ENCODE measurements around the gene PRR20G.

PRR20G gene

DNA sequence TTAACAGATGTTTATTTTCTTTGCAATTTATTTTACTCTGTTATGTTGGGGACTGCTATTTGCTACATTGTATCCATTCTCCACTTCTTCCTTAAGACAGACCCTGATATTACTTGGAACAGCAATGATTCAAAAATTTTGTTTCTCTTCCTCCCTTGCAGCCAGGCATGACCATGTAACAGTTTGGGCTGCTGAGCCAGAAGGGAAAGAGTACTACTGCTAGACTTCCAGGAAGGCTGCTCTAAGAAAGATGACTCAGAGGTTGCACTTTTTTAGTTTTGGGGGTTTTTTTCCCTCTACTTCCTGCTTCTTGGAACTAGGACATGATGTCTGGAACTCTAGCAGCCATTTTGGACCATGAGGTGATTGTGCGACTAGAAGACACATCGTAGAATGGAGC, 10.3 kb downstream of the PRR20G start:
- Histone ChIP-seq H3K36me3 (ENCODE audit: control insufficient read depth, insufficient read depth, low read length) (no peaks in the 10 kb centered on the region), H3K4me1 (ENCODE audit: control insufficient read depth, insufficient read depth, low read length) (no peaks in the 10 kb centered on the region), H3K9ac (ENCODE audit: low read length) (no peak overlapping the region), H3K27me3 (ENCODE audit: control insufficient read depth, insufficient read depth, low read length) (no peaks in the 10 kb centered on the region; the same call in 1 of the 2 replicates), H3K9me3 (ENCODE audit: control insufficient read depth, insufficient read depth, low read depth, low read length) (peaks cover 40% of the 10 kb centered on the region), H3K4me3 (ENCODE audit: low read depth, low read length) (no peak overlapping the region), H3K27ac (ENCODE audit: low read depth, low read length) (no peak overlapping the region)

DNA sequence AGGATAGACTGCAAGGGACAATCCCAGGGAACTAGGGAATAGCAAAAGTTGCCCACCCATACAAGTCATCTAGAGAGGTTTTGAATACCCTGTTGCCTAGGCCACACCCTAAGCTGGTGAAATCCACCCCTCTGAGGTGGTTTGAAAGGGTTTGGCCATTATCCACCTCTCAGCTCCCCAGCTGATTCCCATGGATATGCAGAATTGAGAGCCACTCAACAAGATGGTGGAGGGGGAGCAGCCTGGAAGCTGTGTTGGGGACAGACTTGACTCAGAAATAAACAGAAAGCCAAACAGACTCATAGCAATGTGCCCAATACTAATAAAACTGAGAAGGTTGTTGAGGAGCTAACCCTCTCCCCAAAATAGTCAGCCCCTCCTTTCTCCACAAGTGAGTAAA, 10.9 kb downstream of the PRR20G start:
- H3K27ac ChIP-seq (ENCODE audit: low read depth, low read length), result no peak overlapping the region
- H3K36me3 ChIP-seq (ENCODE audit: control insufficient read depth, insufficient read depth, low read length), result no peaks in the 10 kb centered on the region
- H3K4me1 ChIP-seq (ENCODE audit: control insufficient read depth, insufficient read depth, low read length), result no peaks in the 10 kb centered on the region
- no peak overlapping the region for H3K9ac ChIP-seq (ENCODE audit: low read length)
- H3K4me3 ChIP-seq (ENCODE audit: low read depth, low read length), result no peak overlapping the region
- peaks cover 38% of the 10 kb centered on the region for H3K9me3 ChIP-seq (ENCODE audit: control insufficient read depth, insufficient read depth, low read depth, low read length)
- H3K27me3 ChIP-seq (ENCODE audit: control insufficient read depth, insufficient read depth, low read length), result no peaks in the 10 kb centered on the region; the same call in 1 of the 2 replicates

DNA sequence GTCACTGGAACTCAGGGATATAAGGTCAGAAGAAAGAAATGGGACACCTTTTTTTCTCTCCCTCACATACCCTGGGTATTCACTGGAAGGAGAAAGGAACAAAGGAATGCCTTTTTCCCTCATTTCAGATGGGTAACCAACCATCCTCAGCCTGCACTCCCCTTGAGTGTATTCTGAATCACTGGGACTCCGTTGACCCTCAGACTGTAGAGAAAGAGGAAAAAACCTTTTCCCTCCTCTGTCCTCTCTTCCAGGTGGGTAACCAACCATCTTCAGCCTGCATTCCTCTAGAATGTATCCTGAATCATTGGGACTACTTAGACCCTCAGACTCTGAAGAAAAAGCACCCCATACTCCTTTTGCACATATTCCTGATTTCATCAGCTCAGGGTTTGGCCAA, 11.4 kb downstream of the PRR20G start:
- Histone ChIP-seq H3K36me3 (ENCODE audit: control insufficient read depth, insufficient read depth, low read length) (no peaks in the 10 kb centered on the region), H3K9me3 (ENCODE audit: control insufficient read depth, insufficient read depth, low read depth, low read length) (peaks cover 38% of the 10 kb centered on the region), H3K27me3 (ENCODE audit: control insufficient read depth, insufficient read depth, low read length) (no peaks in the 10 kb centered on the region; the same call in 1 of the 2 replicates), H3K4me3 (ENCODE audit: low read depth, low read length) (no peak overlapping the region), H3K9ac (ENCODE audit: low read length) (no peak overlapping the region), H3K4me1 (ENCODE audit: control insufficient read depth, insufficient read depth, low read length) (no peaks in the 10 kb centered on the region), H3K27ac (ENCODE audit: low read depth, low read length) (no peak overlapping the region)

DNA sequence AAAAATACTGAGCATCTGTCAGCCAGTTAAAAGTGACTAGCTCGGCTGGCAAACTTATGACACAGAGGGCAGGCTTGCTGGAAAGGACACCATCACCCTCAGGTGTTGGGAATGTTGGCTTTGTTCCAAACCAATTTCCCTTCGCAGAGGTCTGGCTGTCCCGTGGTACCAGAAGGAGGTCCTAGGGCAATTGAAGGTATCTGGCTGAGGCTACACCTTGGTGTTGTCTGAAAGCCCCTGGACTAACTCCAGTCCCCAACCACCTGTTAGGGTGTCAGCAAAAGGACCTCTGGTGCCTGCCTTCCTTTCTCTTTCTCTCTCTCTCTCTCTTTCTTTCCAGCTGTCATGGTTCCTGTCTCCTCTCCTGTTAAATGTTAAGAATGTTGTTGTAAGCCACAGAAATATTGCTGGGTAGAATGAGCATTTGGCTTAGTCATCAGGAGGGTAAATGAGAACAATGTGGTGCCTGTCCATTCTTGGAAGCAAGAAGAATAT, 12.5 kb downstream of the PRR20G start:
- Histone ChIP-seq H3K27me3 (ENCODE audit: control insufficient read depth, insufficient read depth, low read length) (no peaks in the 10 kb centered on the region; the same call in 1 of the 2 replicates), H3K4me1 (ENCODE audit: control insufficient read depth, insufficient read depth, low read length) (no peaks in the 10 kb centered on the region), H3K4me3 (ENCODE audit: low read depth, low read length) (no peak overlapping the region), H3K9ac (ENCODE audit: low read length) (no peak overlapping the region), H3K36me3 (ENCODE audit: control insufficient read depth, insufficient read depth, low read length) (no peaks in the 10 kb centered on the region), H3K9me3 (ENCODE audit: control insufficient read depth, insufficient read depth, low read depth, low read length) (peaks cover 39% of the 10 kb centered on the region), H3K27ac (ENCODE audit: low read depth, low read length) (no peak overlapping the region)

DNA sequence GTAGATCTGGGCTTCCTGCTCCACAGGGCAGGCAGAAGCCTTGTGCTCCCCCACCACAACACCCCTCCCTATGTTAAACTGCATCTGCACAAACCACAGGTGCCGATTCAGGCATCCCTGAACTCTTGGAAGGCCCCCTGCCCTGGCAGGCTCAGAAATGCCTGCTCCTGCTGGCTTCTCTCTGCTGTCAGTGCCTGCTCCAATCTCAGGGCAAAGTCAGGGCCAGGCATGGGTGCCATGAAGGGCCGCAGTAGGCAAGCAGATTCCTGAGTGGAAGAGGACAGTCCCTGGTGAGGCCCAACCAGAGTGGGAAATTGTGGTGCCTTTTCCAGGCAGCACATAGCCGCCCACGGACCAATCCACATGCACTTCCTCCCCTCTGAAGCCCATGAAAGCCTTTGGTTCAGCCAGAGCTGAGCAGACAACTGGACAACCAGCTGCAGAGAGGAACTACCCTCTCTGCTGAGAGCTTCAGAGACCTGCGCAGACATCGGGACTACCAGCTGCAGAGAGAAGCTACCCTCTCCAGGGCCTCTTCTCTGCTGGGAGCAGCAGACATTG, 13.6 kb downstream of the PRR20G start:
- H3K27me3 ChIP-seq (ENCODE audit: control insufficient read depth, insufficient read depth, low read length), result no peaks in the 10 kb centered on the region; the same call in 1 of the 2 replicates
- H3K4me1 ChIP-seq (ENCODE audit: control insufficient read depth, insufficient read depth, low read length), result no peaks in the 10 kb centered on the region
- no peak overlapping the region for H3K4me3 ChIP-seq (ENCODE audit: low read depth, low read length)
- no peaks in the 10 kb centered on the region for H3K36me3 ChIP-seq (ENCODE audit: control insufficient read depth, insufficient read depth, low read length)
- H3K27ac ChIP-seq (ENCODE audit: low read depth, low read length), result no peak overlapping the region
- peaks cover 48% of the 10 kb centered on the region for H3K9me3 ChIP-seq (ENCODE audit: control insufficient read depth, insufficient read depth, low read depth, low read length)
- no peak overlapping the region for H3K9ac ChIP-seq (ENCODE audit: low read length)

DNA sequence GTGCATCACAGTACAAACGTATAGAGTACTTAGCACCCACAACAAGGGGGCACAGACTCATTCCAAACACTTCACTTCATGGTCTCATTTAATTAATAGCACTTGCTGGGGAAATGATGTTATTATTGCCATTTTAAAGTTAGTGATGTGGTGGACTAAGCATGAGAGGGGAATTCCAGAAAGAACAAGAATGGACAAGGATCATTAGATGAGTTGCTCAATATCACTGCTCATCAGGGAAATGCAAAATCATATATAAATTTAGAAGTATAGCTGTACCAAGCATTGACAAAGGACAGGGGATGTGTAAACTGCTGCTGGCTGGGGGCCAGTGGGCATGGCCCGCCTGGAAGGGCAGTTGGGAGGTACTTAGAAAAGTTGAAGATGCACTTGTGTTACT, 14.6 kb downstream of the PRR20G start:
- Histone ChIP-seq H3K27me3 (ENCODE audit: control insufficient read depth, insufficient read depth, low read length) (no peaks in the 10 kb centered on the region; the same call in 1 of the 2 replicates), H3K4me1 (ENCODE audit: control insufficient read depth, insufficient read depth, low read length) (no peaks in the 10 kb centered on the region), H3K36me3 (ENCODE audit: control insufficient read depth, insufficient read depth, low read length) (no peaks in the 10 kb centered on the region), H3K27ac (ENCODE audit: low read depth, low read length) (no peak overlapping the region), H3K9me3 (ENCODE audit: control insufficient read depth, insufficient read depth, low read depth, low read length) (peaks cover 58% of the 10 kb centered on the region), H3K4me3 (ENCODE audit: low read depth, low read length) (no peak overlapping the region), H3K9ac (ENCODE audit: low read length) (no peak overlapping the region)

DNA sequence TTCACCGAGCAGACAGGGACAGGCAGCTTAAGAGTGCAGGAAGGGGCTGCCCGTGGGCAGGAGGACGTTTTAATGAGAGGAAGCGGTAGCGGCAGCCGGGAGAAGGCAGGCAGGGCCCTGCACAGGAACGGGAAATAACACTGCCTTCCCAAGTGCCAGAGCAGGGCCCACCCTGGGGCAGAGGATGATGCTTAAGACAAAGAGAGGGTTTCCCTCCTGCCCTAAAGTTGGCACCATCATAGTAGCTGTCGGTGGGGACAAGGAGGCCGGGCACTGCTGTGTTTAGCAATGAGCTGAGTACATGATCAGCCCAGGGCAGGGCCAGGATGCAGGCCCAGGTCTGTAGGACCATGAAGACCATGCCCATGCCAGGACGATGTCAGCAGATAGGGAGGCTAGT, 21.7 kb downstream of the PRR20G start:
- H3K27ac ChIP-seq (ENCODE audit: low read depth, low read length), result no peak overlapping the region
- no peaks in the 10 kb centered on the region for H3K4me1 ChIP-seq (ENCODE audit: control insufficient read depth, insufficient read depth, low read length)
- H3K9ac ChIP-seq (ENCODE audit: low read length), result no peak overlapping the region

DNA sequence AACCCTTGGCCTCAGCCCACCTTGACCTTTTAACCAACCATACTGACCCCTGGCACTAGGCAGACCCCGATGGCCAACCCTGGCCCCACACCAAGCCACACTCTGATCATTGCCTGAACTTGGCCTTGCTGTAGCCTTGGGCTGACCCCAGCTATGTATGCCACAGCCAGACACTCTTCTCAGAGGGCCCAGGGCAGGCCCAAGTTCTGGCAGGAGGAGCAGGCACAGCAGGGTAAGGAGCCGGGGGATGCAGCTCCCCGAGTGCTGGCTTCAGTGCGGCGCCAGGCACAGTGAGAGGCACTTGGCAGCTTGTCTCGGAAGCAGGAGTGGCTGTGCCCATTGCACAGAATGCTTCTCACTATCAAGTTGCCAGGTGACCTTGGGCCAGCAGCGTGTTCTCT, 22.3 kb downstream of the PRR20G start:
- no peaks in the 10 kb centered on the region for H3K36me3 ChIP-seq (ENCODE audit: control insufficient read depth, insufficient read depth, low read length)
- no peak overlapping the region for H3K4me3 ChIP-seq (ENCODE audit: low read depth, low read length)
- H3K4me1 ChIP-seq (ENCODE audit: control insufficient read depth, insufficient read depth, low read length), result no peaks in the 10 kb centered on the region
- no peak overlapping the region for H3K9ac ChIP-seq (ENCODE audit: low read length)
- no peak overlapping the region for H3K27ac ChIP-seq (ENCODE audit: low read depth, low read length)
- peaks cover 19% of the 10 kb centered on the region for H3K9me3 ChIP-seq (ENCODE audit: control insufficient read depth, insufficient read depth, low read depth, low read length)
- H3K27me3 ChIP-seq (ENCODE audit: control insufficient read depth, insufficient read depth, low read length), result 0 out of 2 replicates have a peak, but pooled peaks cover 2% of the 10 kb centered on the region

More for the DNA sequence above, 21.7 kb downstream of the PRR20G start:
- Histone ChIP-seq H3K27me3 (ENCODE audit: control insufficient read depth, insufficient read depth, low read length) (0 out of 2 replicates have a peak, but pooled peaks cover 2% of the 10 kb centered on the region), H3K4me3 (ENCODE audit: low read depth, low read length) (no peak overlapping the region), H3K36me3 (ENCODE audit: control insufficient read depth, insufficient read depth, low read length) (no peaks in the 10 kb centered on the region), H3K9me3 (ENCODE audit: control insufficient read depth, insufficient read depth, low read depth, low read length) (peaks cover 19% of the 10 kb centered on the region)

DNA sequence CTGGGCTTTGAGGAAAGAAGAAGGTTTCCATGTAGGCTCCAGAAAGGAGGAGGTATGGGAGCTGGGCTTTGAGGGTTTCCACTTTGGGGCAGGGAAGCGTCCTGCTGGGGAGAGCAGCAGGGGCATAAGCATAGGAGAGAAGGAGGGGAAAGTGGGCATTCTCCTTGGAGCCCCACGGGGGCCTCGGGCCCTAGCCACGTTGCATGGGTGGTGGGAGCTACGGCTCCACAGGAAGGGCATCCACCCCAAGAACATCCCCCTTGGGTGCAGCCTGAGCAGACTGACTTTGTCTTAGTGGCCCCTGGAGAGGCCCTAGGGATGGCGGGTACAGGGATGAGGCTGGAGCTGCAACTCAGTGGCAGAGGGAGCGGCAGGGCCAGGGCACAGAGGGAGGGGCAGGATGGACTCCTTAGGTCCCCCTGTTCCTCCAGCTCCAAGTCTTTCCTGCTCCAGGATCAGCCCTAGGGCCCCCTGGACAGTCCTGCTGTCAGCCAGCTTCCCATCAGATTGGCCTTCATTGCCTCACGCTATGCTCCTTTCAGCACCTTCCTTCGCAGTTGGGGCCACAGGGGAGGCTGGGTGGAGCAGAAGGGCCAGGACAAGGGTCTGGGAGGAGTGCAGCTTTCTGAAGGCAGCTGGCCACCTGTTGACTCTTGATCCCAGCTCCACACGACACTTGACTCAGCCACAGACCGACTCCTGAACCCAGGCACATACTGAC, 22.9 kb downstream of the PRR20G start:
- Histone ChIP-seq H3K9ac (ENCODE audit: low read length) (no peak overlapping the region), H3K4me3 (ENCODE audit: low read depth, low read length) (no peak overlapping the region), H3K27ac (ENCODE audit: low read depth, low read length) (no peak overlapping the region), H3K4me1 (ENCODE audit: control insufficient read depth, insufficient read depth, low read length) (no peaks in the 10 kb centered on the region), H3K27me3 (ENCODE audit: control insufficient read depth, insufficient read depth, low read length) (0 out of 2 replicates have a peak, but pooled peaks cover 2% of the 10 kb centered on the region), H3K36me3 (ENCODE audit: control insufficient read depth, insufficient read depth, low read length) (no peaks in the 10 kb centered on the region), H3K9me3 (ENCODE audit: control insufficient read depth, insufficient read depth, low read depth, low read length) (peaks cover 15% of the 10 kb centered on the region)

DNA sequence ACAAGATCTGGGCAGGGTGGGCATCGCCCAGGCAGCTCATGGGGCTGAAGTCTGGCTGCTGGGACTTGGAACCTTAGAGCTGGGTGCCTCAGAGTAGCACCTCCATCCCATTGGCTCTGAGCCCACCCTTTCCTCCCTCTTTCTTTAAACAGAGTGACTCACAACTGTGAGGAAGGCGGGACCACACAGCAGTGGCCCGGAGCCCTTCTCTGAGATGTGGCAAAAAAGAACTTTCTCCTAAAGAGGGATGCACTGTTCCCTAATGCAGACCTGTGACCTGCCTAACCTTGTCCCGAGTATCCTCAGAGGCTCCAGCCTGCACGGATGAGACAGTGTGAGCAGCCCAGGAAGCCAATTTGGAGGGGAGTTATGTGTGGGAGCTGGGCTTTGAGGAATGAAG, 23.6 kb downstream of the PRR20G start:
- Histone ChIP-seq H3K27ac (ENCODE audit: low read depth, low read length) (no peak overlapping the region), H3K36me3 (ENCODE audit: control insufficient read depth, insufficient read depth, low read length) (no peaks in the 10 kb centered on the region), H3K4me3 (ENCODE audit: low read depth, low read length) (no peak overlapping the region), H3K9ac (ENCODE audit: low read length) (no peak overlapping the region), H3K9me3 (ENCODE audit: control insufficient read depth, insufficient read depth, low read depth, low read length) (peaks cover 10% of the 10 kb centered on the region), H3K4me1 (ENCODE audit: control insufficient read depth, insufficient read depth, low read length) (no peaks in the 10 kb centered on the region), H3K27me3 (ENCODE audit: control insufficient read depth, insufficient read depth, low read length) (0 out of 2 replicates have a peak, but pooled peaks cover 2% of the 10 kb centered on the region)

DNA sequence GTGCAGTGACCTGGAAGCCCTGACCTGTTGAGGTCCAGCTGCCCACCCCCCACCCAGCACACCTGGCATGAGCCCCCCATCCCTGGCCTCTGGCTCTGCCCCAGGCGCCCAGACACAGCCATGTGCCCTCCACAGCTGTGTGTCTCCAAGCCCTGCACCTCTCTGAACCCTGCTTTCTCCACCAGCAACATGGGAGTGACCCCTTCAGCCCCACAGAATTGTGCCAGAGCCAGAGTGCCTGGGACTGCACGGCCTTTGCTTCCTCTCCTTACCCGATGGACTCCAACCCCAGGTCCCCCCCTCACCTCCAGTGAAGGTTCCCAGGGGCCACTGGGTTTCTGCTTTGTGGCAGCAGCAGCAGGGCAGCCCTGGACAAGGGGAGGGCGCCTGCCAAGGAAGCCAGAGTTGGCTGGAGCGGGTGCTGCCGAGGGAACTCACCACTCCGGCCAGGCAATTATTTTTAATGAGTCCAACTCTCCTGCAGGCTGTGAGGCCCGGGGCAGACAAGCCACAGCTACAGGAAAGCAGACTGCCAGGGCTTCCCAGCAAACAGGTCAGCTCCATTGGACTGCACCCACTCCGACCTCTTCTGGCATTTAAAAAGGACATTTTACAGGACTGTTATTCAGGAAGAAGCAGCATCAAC, 24.1 kb downstream of the PRR20G start:
- Histone ChIP-seq H3K27ac (ENCODE audit: low read depth, low read length) (no peak overlapping the region), H3K36me3 (ENCODE audit: control insufficient read depth, insufficient read depth, low read length) (no peaks in the 10 kb centered on the region), H3K9me3 (ENCODE audit: control insufficient read depth, insufficient read depth, low read depth, low read length) (peaks cover 4% of the 10 kb centered on the region), H3K9ac (ENCODE audit: low read length) (no peak overlapping the region), H3K4me3 (ENCODE audit: low read depth, low read length) (no peak overlapping the region), H3K4me1 (ENCODE audit: control insufficient read depth, insufficient read depth, low read length) (no peaks in the 10 kb centered on the region), H3K27me3 (ENCODE audit: control insufficient read depth, insufficient read depth, low read length) (0 out of 2 replicates have a peak, but pooled peaks cover 2% of the 10 kb centered on the region)
